Stimulated activated CD4-positive, alpha-beta T cell treated with anti-CD3 and anti-CD28 coated beads, TNF-alpha, amount 100 ng/mL, for 48 hours (primary cell): ENCODE results near the gene DDX19B.
"Not testable (repeated sequence)": the region's sequence is repeated elsewhere in the genome, so short reads cannot be mapped to it uniquely, and the experiment has no call there.

ENCODE experiments used
- DNase-seq, 3 donors: peaks; one replicate each; pipeline ENCODE4 v3.0.0-alpha.2; 2020; ENCODE audit warnings: low read depth in 3 of 3

DDX19B gene

GRCh38 chr16:70348991-70349390, 50.0 kb downstream of the DDX19B start:
- DNase-seq, result no peak

GRCh38 chr16:70349783-70350182, 50.8 kb downstream of the DDX19B start:
- DNase-seq, result no peak

- no peak for DNase-seq
Observed at GRCh38 chr16:70359552-70359951, 60.6 kb downstream of the DDX19B start.

DNA sequence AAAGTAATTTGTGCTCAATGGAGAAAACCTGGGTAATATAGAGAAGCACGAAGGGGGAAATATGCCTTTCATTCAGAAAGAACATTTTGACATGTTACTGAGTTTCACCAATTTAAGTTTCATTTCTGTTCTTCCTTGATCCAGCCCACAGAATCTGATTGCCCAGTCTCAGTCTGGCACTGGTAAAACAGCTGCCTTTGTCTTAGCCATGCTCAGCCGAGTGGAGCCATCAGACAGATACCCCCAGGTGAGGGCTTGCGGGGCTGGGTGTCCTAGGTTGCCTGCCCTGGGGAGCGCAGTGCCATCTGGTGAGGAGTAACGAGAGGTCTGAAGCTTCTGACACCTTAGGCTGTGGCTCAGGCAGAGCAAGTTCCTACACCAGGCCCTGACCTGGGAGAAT, 65.4 kb downstream of the DDX19B start:
- DNase-seq, result no peak

DNA sequence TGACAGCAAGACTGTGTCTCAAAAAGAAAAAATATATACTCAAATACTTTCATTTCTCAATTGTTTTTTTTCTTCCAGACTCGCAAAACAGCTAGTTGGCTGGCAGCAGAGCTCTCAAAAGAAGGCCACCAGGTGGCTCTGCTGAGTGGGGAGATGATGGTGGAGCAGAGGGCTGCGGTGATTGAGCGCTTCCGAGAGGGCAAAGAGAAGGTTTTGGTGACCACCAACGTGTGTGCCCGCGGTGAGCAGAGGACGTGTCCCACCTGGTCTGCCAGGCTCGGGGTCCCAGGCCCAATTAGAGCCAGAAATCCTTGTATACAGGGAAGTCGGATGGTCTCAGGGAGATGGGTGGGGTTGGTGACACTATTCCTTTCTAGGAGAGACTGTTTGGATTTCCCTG, 71.2 kb downstream of the DDX19B start:
- not testable (repeated sequence) for DNase-seq

DNA sequence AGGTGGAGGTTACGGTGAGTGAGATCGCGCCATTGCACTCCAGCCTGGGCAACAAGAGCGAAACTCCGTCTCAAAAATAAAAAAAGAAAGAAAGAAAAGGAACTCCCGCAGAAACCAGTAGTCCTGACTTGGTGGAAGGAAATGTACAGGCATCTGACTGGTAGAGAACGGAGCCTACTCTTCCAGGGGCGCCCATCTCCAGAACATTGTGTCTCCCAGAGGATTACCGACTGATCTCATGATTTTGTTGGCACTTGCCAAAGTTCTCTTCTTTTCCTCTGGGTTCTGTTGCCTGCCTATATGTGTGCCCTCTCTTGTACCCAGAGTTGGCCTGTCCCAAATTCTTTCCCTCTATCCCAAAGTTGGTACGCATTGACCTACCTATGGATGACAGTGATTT, 71.9 kb downstream of the DDX19B start:
- DNase-seq, result no peak

DNA sequence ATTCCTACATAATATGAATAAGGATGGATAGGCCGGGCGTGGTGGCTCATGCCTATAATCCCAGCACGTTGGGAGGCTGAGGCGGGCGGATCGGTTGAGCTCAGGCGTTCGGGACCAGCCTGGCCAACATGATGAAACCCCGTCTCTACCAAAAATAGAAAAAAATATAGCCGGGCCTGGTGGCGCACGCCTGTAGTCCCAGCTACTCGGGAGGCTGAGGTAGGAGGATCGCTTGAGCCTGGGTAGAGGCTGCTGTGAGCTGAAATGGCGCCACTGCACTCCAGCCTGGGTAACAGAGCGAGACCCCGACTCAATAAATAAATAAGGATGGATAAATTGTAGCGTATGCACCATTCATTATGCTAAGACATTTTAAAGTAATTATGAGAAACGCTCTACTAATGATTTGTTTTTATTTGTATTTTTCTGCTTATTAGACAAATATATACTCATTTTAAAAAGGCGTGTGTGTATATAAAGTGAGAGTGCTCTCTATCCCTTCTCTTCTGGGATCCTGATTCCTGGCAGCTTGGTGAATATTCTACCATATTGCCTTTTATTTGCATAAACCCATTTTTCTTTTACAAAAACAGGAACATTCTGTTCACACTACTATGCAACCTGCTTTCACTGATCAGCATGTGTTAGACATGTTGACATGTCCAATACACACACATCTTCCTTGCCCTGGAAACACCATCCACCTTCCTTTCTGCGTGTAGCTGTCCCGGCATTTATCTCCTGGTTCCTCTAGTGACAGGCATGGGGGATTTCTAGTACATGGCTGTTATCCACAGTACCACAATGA, 74.1 kb downstream of the DDX19B start:
- DNase-seq, result no peak

DNA sequence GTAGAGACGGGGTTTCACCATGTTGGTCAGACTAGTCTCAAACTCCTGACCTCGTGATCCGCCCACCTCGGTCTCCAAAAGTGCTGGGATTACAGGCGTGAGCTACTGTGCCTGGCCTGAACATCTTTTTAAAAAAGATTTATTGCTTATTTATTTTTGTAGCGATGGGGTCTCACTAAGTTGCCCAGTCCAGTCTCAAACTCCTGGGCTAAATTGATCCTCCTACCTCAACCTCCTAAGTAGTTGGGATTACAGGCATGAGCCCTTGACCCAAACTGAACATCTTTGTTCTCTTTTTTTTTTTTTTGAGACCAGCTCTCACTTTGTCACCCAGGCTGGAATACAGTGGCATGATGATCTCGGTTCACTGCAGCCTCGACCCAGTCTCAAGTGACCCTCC, 75.2 kb downstream of the DDX19B start:
- no peak for DNase-seq

DNA sequence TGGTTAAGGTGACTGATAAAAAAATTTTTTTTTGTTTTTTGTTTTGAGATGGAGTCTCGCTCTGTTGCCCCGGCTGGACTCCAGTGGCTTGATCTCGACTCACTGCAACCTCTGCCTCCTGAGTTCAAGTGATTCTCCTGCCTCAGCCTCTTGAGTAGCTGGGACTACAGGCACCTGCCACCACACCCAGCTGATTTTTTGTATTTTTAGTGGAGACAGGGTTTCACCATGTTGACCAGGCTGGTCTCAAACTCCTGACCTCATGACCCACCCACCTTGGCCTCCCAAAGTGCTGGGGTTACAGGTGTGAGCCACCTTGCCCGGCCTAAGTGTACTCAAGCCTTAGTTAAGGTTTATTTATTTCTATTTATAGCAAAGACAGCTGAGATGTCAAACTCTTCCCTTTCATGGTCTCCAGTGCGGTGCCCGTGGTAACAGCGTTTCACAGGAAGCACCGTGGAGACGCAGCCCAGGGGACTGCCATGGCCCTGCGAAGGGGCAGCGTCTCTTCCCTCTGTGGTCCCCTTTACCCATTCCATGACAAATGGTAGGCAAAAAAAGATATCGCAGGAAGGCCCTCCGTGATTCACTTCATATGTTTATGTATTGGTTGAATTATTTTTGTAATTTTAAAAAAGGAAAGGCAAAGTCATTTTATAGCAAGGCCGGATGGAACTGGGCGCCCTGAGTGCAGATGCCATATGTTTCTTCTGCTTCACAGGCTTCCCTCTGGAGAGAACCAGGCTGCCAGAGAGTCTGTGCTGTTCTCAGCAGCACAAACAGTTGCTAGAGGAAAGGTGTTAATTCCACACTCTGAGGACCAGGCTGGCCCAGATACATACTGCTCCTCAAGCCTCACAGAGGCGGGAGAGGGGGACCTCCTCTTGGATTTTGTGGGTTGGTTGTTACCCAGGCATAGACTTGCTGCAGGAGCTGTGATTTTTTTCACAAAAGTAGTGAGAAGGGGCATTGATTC, 76.9 kb downstream of the DDX19B start:
- no peak for DNase-seq

DNA sequence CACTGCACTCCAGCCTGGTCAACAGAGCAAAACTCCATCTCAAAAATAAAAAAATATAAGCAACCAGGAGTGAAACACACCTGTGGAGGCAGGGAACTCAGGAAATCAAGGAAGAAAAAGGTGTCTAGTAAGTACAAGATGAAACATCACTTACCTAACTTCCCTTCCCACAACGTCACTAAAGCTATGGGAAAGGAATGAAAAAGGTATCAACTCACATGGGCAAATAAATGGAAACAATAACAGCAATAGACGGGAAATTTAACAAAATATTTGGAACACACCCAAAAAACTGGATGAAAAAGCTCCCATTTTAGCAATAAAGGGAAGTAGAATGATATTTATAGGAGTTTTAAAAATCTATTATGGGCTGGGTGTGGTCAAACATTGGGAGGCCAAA, 78.8 kb downstream of the DDX19B start:
- no peak for DNase-seq

DNA sequence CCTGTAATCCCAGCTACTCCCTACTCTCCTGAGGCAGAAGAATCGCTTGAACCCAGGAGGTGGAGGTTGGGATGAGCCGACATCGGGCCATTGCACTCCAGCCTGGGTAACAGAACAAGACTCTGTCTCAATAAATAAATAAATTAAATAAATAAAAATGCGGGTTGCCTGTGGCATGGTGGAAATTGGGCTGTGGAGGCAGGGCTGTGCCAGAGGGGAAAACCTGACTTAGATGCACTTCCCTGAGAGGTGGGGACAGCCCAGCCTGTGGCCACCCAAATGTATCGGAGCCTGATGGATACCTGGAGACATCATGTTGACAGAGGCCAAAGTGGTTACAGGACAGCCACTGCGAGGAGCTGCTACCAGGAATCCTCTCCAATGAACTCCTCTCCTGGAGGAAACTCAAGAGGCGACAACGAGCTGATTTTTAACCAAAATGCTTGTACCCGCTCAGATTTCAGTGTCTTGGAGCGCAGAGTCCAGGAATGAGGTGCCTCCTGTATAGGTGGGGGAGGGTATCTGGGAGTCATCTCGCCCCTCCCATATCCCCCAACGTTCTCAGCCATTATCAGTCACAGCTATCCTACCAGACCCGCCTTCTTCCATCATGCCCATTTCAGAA, 80.0 kb downstream of the DDX19B start:
- no peak for DNase-seq

DNA sequence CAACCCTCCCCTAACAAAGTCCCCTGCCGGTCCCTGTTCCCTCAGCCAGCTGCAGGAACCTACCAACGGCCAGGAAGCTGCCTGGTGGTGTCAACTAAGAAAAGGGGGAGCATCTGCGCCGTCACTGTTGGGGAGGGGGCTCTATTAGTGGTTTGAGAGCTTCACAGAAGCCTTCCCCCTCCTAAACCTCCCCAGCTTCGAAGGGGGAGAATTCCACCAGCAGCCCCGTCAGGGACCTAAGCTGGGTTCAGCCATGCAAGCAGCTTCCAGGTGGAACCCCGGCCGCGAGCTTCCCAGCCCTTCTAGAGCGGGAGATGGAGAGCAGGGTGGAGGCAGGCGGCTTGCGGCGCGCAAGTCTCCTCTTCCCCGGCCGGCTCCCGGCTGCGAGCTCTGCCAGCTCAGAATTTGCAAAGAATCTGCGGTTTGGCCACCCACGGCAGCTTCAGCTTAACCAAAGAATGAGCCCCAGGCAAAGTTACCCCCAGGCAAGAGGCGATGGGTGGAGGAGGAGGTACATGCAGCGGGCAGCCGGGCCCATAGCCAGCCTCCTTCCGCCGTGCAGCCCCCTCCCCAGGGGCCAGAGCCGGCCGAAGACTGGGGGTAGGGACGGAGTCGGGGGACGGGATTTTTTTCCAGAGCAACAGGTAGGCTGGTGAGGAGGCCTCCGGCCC, 81.4 kb downstream of the DDX19B start:
- peak; percentile 68 to 80 (median 72) for DNase-seq

- peak; percentile 92 to 96 (median 94) for DNase-seq
Observed at GRCh38 chr16:70380919-70381603, 82.1 kb downstream of the DDX19B start.

DNA sequence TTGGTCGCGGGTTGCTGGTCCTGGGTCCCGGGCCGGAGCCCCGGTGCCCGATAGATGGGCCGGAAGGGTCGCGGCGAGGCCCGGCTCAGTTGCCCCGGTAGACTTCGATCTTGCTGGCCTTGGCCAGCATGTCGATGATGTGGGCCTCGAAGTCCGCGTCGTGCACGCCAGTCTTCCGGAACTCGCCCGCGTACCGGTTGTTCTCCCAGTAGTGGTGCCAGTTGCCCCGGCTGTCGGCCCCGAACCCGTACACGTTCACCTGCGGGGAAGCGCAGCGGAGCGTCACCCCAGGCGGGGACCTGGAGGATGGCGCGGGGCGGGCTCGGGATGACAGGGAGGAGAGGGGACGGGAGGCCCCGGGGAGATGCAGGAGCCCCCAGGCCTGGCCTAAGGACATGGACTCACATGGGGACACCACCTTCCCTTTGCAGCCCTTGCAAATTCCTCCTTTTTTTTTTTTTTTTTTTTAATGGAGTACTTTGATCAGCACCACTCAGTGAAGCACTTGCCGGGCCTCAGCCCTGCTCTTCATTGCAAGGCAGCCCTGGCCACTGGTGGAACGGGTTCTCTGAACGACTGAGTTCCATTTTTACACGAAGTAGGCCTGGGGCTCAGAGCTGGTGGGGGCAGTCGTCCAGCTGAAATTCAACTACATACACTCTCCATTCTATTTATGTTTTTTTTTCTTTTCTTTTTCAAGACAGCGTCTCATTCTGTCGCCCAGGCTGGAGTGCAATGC, 82.8 kb downstream of the DDX19B start:
- DNase-seq, result peak in 1 of 3 donors; percentile 41

DNA sequence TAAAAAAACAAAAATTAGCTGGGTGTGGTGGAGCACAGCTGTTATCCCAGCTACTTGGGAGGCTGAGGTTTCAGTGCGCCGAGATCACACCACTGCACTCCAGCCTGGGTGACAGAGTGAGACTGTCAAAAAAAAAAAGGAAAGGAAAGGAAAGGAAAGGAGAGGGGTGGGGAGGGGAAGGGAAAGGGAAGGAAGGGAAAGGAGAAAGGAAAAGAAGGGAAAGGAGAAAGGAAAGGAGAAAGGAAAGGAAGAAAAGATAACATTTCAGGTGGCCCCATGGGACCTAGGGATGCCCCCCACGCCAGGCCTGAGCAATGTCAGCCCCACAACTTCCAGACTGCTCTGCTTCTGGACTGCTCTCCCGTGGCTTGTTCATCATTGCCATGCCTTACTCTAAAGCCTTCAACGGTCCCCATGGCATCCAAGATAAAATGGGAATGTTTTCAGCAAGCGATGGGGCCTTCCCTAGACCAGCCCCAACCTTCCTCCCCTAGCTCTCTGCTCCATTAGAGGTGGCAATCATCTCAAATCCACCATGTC, 84.5 kb downstream of the DDX19B start:
- DNase-seq, result no peak
